ENCODE results near the gene MED26. TPM values are rescaled to one million over a fixed set of nuclear protein-coding genes. Genes with fewer than 3 reads are reported as not detected.

The MED26 gene
- total and polyA plus RNA-seq, 2 of the 8 experiments (the other 6 are each of a cell fraction or from before 2014, with no cell fraction given), result 5.3 to 10.7 TPM

DNA sequence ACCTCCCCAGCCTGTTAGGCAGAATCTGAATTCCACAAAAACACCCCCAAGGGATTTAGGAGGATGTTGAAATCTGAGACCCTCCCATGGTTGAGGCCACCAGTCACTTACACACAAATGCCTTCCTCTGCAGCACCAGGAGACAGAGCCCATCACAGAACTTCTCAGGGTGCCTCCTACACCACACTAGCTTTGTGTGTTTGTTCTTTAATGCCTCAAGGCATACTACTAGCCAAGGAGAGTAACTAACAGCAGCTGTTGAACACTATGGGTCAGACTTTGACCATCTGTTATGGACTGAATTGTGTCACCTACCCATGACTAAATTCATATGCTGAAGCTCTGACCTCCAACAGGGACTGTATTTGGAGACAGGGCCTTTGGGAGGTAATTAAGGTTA is 9.5 kb upstream of the MED26 start (continued):
- TF ChIP-seq, protein P1, sequence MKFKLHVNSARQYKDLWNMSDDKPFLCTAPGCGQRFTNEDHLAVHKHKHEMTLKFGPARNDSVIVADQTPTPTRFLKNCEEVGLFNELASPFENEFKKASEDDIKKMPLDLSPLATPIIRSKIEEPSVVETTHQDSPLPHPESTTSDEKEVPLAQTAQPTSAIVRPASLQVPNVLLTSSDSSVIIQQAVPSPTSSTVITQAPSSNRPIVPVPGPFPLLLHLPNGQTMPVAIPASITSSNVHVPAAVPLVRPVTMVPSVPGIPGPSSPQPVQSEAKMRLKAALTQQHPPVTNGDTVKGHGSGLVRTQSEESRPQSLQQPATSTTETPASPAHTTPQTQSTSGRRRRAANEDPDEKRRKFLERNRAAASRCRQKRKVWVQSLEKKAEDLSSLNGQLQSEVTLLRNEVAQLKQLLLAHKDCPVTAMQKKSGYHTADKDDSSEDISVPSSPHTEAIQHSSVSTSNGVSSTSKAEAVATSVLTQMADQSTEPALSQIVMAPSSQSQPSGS (IDR thresholded peaks at IDR 0.05; ENCODE audit: low read length), result no peak
- no peak for TF ChIP-seq SIRT6 (IDR thresholded peaks at IDR 0.05; ENCODE audit: low read length)
- TF ChIP-seq GTF2F1 (IDR thresholded peaks at IDR 0.05; ENCODE audit: borderline replicate concordance, low read depth, low read length), result no peak

Data from H1 (cell line).